DMS114 treated with DMSO at 0.1 percent for 48 hours (cell line): ENCODE results near the gene PLCB1.

Experiments used
- DNase-seq: peaks from one replicate; lab custom pipeline; 2025; ENCODE audit not compliant: unreplicated experiment; lab: John Stamatoyannopoulos, UW

Gene PLCB1

DNA sequence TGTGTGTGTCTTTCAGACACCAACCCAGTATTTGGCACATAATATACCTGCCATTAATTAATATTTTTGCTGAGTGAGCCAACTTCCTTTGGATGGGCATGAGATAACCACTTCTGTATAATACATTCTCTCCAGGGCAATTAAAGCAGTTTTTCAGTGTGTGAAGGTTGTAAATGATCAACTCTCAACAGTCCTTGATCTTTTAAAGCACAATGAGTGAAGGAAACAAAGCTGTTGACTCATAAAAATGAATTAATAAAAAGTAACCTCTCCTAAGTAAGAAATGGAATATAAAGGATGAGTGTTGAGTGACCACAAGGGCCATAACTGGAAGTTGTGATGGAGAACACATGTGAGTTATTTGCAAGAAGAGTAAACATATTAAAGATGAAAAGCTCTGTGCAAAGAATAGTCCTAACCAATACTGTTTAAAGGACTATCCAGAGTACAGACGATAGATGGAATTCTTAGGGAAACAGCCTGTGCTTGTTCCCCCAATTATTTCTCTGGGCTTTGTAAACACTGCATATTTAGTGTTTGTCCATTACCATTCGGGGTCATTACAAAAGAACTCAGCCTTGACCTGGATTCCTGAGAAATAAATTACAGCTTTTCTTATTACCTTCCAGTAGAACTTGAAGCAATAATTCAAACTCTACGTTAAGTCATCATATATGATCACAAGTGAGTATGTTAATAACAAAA lies 446.2 kb downstream of the PLCB1 start:
- no peak for DNase-seq

DNA sequence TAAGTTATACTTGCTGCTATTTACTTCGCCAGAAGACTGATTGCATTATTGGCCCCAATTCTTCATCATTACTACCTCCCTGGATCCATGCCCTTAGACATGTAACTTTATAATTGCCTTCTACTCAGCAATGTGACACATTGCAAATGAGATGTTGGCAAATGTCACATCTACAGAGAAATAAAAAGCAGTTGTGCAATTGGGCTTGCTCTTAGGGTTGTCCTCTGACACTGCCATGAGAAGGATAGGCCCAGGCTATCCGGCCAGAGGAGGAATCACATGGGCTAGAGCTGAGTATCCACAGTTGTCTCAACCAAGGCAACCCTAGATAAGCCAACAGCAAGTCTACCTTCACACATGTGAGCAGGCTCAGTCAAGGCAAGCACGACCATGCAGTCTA lies 447.0 kb downstream of the PLCB1 start:
- DNase-seq, result no peak

DNA sequence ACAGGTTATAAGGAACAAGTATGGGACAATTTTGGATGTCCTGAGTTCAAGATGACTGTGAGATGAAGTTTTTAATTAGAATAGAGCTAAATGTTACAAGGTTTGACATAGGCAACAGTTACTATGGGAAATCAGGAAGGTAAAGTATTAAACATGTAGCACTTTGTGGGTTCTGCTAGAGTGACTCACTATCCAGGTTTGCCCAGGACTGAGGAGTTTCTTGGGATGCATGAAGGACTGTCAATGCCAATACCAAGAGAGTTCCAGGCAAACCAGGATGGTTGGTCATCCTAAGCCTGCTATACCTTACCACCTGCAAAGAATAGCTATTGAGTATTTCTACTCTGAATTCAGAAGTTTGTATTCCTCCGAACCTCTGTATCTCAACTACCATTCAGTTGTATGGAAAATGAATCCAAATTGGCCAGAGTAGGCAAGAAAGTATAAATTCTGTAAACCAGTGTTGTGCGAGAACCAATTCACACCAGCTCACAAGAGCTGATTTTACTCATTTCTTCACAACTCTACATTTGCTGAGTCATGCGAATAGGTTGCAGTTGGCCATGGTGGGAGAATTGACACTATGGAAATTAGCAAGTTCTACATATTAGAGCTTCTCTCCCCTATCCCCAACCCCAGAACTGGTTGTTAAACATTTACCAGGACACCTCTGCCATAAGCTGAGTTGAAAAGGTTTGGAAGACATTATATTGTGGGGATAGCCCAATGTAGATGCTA lies 449.5 kb downstream of the PLCB1 start:
- no peak for DNase-seq

DNA sequence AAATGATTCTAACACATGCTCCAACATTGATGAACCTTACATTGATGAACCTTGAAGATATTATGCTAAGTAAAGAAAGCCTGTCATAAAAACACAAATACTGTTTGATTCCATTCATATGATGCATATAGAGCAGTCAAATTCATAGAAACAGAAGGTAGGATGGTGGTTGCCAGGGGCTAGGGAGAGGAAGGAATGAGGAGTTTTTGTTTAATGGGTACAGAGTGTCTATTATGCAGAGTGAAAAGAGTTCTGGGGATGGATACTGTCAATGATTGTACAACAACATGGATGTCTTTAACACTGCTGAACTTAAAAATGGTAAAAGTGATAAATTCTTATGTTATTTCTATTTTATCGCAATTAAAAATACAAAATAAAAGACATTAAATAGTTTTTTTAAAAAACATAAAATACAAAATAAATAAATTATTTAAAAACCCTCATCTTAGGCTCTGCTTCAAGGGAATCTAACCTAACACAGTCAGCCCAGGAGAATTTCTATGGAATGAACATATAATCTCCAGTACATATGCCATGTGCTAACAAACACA lies 451.0 kb downstream of the PLCB1 start:
- no peak for DNase-seq

DNA sequence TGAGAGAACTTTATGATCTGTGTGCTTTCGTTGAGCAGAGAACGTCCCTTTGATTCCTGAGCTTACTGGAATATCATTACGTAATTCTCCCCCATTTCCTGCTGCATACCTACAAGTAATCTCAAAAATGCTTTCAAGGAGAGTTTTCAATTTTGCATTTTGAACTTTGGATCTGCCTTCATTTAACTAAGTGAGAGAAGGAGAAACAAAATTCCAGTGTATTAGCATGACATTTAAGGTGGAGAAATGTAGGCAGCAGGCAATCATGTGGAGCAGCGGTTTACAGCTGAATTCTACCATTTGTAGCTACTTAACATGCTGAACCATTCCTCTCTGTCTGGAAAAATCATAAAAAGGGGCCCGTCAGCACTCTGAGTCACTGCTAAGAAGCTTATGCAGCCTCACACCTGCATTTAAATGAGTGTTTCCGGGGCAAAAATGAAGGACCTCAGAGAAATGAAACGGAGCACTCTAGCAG lies 451.5 kb downstream of the PLCB1 start:
- DNase-seq, result no peak

DNA sequence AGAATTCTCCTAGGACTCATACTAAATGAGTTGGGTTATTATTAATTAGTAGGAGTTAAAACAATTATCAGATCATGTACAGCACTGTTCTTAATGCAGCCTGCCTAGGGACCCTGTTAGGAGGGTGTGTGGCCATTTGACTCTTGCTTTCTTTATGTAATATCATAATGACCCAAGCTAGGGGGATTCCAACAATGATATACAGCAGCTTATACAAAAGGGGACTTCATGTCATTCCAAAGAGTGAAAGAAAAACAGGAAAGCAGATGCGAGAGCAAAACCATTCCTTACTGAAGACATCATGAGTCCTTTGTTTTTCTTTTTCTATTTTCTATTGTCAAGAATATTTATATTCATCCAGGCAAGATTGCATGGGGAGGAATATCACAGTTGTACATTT lies 455.2 kb downstream of the PLCB1 start:
- no peak for DNase-seq

DNA sequence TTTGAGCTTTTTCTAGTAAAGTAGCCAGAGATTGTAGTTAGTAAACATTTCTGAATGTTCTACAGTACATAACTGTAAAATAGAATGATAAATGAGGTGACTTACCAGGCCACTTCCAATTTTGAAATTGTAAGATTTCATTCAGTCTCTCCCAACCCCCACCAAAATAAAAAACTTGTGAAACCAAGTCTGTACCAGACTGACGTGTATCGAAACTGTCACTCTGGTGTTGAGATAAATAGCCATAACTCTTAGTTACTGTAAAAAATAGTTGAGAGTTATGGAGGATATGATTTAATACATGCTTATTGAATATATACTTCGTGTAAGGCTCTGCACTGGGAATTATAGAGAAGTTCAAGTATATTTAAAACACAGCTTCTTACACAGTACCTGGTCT lies 455.7 kb downstream of the PLCB1 start:
- DNase-seq, result no peak

DNA sequence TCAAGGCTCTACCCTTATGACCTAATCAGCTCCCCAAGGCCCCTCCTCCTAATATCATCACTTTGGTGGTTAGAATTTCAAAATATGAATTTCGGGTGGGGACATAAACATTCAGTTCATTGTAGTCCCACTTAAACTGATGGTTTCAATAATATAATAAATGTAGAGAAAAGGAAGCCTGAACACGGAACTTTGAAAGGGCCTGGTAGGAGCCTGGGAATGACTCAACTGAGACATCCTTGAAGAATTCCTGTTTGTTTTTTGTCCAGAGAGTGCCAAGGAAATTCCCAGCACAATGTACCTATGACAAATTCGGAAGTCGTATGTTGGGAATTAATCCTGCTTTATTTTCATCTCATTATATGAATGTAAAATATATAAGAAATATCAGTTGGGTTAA lies 457.9 kb downstream of the PLCB1 start:
- DNase-seq, result no peak

DNA sequence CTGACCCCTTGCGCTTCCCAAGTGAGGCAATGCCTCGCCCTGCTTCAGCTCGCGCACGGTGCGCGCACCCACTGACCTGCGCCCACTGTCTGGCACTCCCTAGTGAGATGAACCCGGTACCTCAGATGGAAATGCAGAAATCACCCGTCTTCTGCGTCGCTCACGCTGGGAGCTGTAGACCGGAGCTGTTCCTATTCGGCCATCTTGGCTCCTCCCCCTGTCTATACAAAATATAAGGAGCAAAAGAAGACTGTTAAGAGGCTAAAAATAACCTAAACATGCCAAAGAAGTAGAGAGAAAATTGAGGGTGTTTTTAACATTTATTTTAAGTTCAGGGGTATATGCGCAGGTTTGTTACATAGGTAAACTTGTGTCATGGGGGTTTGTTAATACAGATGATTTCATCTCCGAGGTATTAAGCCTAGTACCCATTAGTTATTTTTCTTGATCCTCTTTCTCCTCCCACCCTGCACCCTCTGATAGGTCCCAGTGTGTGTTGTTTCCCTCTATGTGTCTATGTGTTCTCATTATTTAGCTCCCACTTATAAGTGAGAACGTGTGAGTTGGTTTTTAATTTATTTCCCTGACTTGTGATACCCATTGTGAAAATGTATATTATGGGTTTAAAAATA lies 469.0 kb downstream of the PLCB1 start:
- DNase-seq, result peak; percentile 8

DNA sequence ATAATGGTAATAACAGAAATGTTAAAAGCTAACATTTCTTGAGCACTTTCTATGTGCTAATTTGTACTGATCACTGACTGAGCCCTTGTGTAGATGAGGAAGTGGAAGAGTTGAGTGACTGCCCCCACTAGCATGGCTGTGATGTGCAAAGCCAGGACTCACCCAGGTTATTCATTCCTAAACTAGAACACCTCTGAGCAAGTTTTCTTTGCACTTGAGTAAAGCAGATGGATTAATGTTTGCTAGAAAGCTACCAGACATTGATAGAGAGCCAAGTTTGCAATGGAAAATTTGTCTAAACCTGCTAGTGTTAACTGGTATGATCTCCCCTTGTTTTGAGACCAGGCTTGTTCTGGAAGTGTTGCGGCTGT lies 469.5 kb downstream of the PLCB1 start:
- DNase-seq, result no peak

DNA sequence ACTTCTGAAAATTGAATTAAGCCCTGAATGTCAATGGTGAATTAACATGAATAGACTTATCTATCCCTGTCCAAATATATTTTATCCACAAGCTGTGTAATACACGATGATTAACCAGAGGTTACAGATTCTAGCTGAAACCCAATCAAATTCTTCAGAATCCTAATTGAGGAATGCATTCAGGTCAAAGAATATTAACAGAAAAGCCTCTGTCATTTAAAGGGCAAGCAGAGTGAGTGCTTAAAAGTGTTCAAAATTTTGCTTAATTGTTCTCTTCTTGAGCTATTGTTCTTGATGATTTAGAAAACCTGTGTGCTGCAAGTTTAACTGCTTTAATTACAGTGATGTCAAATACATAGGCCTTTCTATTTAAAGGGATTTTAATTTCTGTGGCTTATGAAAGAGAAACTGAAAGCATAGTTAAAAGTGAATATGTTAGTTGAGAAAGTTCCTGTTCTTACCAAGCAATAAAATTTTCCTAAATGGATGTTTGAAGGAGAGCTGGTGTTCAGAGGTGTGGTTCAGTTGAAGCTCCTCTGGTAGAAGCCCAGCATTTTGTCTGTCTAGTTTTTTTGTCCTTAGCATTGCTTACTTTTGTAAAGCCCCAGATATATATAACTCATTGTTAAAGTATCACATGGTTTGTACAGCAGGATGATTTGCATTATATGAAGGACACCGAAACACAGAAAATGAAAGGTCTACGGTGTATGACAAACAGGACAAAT lies 470.5 kb downstream of the PLCB1 start:
- DNase-seq, result no peak

DNA sequence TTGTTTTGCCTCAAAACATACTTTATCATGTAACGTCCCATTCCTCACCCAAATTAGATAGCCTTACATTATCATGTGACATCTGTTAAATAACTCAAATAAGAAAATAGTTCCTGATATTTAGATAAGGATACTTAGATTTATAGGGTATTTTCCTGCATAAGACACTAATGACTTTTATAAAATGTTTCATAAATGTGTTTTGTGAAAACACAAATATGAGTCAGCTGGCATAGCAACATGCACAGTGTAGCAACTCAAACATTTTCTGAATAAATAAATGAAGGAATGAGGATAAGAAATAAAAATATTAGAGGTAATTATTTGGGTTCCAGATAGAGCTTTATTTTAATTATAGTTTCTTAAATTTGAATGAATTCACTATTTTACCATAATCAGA lies 476.4 kb downstream of the PLCB1 start:
- DNase-seq, result no peak

DNA sequence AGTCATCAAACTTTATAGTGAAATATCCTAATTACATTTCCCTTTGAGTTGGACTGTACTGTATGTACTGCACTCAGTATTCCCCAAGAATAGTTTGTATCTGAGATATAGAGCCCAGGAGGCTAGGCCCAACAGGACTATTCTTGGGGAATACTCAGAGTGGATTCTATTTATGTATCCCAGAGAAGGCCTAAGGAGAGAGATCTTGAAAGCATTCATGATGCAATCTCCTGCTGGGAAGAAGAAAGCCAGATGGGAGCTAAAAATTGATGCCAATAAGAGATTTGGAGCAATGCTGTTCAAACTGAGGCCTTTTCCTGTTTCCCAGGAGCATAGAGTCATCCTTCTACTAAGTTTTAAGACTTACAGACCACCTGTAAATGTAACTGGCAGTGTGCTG lies 484.7 kb downstream of the PLCB1 start:
- DNase-seq, result no peak

DNA sequence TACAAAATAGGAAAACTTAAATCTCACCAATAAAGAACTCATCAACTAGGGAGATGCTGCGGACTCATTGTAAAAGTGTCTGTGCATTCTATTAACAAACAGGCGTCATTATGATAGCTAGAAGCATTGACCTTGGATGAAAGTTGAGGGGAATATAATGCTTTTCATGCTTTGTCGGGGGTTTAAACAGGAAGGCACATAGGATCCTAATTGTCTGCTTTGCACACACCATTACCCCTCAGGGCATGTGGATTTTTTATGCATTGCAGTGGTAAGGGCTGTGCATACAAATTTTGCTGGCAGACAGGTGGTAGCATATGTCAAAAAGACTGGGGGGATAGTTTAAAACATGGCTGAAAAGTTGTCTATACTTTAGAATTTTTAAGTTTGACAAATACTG lies 488.9 kb downstream of the PLCB1 start:
- DNase-seq, result no peak

DNA sequence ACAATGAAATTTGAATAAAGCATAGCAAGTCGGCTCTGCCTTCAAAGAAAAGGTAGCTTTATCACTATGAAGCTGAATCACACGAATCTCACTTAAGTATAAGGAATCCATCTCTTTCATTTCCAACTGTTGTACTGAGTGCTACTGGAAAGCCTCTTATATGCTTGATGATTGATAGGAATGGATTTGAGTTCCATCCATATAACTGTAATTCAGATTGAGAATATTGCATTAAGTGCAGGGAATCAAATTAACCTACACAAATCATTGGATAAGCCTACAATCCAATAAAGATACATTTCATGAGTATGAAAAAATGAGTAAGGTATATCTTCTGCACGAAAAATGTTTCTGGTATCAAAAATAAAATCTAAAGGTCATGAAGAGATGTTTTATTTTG lies 492.0 kb downstream of the PLCB1 start:
- DNase-seq, result no peak

DNA sequence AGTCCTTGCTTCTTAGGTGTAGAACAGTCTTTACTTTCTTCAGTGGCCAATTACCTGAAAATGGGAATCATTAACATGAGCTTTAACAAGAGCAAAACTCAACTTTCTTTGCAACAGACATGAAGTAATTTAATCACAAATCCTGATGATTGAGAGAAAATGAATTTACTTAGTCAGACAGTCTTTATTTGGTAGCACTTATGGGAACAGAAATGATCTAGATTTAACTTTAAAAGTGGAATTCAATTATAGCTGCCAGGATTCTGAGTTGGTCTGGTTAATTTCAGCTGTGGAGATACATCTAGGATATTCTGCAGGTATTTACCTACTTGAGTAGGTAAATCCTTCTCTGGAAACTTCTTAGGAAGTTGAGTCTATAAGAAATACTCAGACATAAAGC lies 492.6 kb downstream of the PLCB1 start:
- DNase-seq, result no peak

DNA sequence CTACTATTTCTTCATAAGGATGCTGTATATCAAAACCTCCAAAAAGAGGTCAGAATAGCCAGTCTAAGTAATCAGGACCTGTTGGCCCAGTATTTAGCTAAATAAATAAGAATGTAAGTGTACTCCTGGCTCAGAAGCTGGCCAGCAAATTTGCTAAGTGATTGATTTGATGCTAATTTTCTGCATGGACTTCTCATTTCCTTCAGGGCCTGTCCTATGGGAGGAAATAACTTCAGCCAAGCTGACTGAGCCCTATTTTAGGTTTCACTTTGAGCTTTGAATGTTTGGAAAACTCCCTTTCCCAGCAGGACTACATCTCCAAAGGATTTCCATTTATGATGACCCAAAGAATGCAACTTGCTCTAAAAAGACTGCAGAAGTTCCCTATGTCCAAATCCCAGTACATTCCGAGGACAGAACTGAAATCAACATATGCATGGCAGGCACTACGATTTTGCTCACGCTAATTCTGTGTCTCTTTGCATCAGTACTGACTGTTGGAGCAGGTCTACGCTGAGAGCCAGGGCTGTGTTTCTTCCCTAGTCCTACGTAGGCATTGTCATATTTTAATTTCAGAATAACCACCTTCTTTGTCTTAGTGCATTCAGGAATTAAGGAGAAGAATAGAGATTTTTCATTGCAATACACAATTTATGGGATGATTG lies 495.4 kb downstream of the PLCB1 start:
- no peak for DNase-seq

DNA sequence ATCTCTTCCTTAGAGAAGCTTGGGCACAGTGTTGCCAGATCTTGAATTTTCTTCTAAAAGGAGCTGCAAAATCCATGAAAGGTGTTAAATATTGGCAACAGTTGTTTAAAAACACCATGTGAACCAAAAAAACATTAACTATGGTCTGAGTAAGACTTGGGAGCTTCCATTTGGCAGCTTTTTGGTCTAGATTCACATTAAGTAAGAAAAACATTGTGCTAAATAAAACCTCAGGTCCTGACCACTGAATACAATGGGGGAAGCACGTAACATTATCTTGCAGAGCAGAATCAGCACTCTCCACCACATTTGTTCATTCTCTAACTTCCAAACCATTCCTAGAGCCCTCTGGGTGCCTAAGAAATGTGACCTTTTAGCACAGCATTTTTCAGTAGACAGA lies 499.2 kb downstream of the PLCB1 start:
- DNase-seq, result no peak

DNA sequence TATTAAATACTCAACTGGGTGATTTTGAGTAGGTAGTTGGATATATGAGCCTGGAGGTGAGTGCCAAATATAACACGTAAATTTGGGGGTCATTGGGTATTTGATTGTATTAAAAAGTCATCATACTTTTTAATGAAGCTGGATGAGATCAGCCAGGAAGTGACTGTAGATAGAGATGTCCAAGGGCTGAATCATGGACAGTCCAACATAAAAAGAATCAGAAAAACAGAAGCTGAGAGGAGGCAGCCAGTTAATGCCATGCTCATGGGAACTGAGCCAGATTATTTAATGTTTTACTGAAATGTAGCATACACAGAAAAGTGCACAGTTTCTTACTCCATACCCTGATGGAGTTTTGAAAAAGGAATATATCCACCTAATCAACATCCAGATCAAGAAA lies 501.3 kb downstream of the PLCB1 start:
- DNase-seq, result no peak

DNA sequence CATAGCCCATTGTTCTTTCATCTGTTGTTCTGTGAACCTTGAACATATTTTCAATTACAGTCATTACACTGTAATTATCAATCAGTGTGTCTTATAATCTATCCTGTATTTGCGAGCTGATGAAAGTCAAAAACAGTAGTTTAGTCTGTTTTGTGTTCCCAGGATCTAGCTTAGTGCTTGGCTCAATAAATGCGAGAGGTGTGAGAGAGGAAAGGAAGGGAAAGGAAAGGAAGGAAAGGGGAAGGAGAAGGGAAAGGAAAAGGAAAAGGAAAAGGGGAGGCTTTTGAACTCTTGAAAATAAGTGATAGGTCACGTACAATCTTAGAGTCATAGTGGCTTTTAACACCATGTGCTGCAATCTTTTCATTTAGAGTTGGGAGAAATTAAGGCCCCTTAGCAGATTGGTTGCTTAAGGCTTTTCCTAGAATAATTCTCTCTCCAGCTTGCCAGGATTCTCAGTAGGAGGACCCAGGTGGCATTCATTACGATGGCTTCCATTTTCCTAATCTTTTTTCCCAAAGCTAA lies 503.0 kb downstream of the PLCB1 start:
- DNase-seq, result no peak

DNA sequence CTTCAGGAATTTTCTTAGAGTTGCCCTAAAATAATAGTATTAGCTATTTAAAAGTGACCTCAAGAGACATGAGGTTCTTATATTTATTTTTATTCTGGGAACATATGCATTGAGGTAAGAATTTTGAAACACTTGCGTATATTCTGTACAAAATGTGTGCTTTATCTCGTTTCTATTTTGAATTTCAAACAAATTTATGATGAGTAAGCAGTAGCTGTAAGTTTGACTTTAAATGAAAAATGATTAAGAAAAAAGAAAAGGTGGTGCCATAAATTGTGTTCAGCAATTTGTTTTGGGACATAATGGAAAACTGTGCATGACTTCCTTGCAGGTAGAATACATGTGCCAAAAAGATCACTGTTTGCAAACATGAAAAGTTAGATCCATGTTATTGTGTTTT lies 503.8 kb downstream of the PLCB1 start:
- no peak for DNase-seq
